ENCODE measurements around the gene MKX. TPM values are rescaled to one million over a fixed set of nuclear protein-coding genes. Genes with fewer than 3 reads are reported as not detected.

The MKX gene
- total and polyA plus RNA-seq, 7 donors: 0.28 to 34.9 (median 11.3) TPM; not detected in 1

- TF ChIP-seq POLR2A (IDR thresholded peaks at IDR 0.05) (no peak), EP300 (IDR thresholded peaks at IDR 0.05) (no peak), POLR2AphosphoS5 (IDR thresholded peaks at IDR 0.05) (no peak), CTCF (IDR thresholded peaks at IDR 0.05) (no peak)
- intact Hi-C loops (cut with DNase I): loop anchor here (5.0 kb wide), 1 partner anchor 190 kb away; no protein-coding TSS in a partner anchor
- WGBS, 2 donors: 9 to 20% methylated on average over 10 of the region's 10 CpGs
- H3K27ac ChIP-seq: peak overlapping the region in 2 of 4 donors; percentile 98
- H3K36me3 ChIP-seq: no peaks in the 10 kb centered on the region
- no peaks in the 10 kb centered on the region for H3K9me3 ChIP-seq
- peaks cover 0 to 45% (median 29%) of the 10 kb centered on the region in 4 donors for H3K4me1 ChIP-seq
- H3K4me3 ChIP-seq: peak overlapping the region in 2 of 4 donors; percentile 77 to 78
- peaks cover 0 to 58% (median 10%) of the 10 kb centered on the region in 3 donors for H3K27me3 ChIP-seq
- DNase-seq: no peak
Observed at GRCh38 chr10:27747096-27747451, 1.5 kb upstream of the MKX start.

GRCh38 chr10:27746397-27747095 is 927 bp upstream of the MKX start:
- Histone ChIP-seq H3K4me3 (peak overlapping the region; percentile 67 to 78 (median 75)), H3K27ac (peak overlapping the region; percentile 95 to 98 (median 97)), H3K4me1 (peaks cover 0 to 50% (median 34%) of the 10 kb centered on the region in 4 donors), H3K27me3 (peaks cover 0 to 58% (median 10%) of the 10 kb centered on the region in 3 donors), H3K9me3 (no peaks in the 10 kb centered on the region), H3K36me3 (no peaks in the 10 kb centered on the region)
- TF ChIP-seq POLR2AphosphoS5 (IDR thresholded peaks at IDR 0.05) (no peak), EP300 (IDR thresholded peaks at IDR 0.05) (no peak), CTCF (IDR thresholded peaks at IDR 0.05) (no peak), POLR2A (IDR thresholded peaks at IDR 0.05) (no peak)
- 9 to 16% methylated on average over 25 of the region's 25 CpGs for WGBS, 2 donors
- intact Hi-C loops (cut with DNase I): loop anchor here (5.0 kb wide), 1 partner anchor 189 kb away; no protein-coding TSS in a partner anchor
- DNase-seq: no peak

- peak; percentile 67 for DNase-seq
- Histone ChIP-seq H3K36me3 (no peaks in the 10 kb centered on the region), H3K4me1 (peaks cover 0 to 56% (median 38%) of the 10 kb centered on the region in 4 donors), H3K27me3 (peaks cover 0 to 52% (median 10%) of the 10 kb centered on the region in 3 donors), H3K9me3 (no peaks in the 10 kb centered on the region), H3K4me3 (peak overlapping the region; percentile 67 to 78 (median 75)), H3K27ac (peak overlapping the region; percentile 95 to 98 (median 97))
- no peak for TF ChIP-seq EP300 (IDR thresholded peaks at IDR 0.05)
- TF ChIP-seq CTCF (IDR thresholded peaks at IDR 0.05): no peak
- no peak for TF ChIP-seq POLR2A (IDR thresholded peaks at IDR 0.05)
- peak in 1 of 4 donors; percentile 1 for TF ChIP-seq POLR2AphosphoS5 (IDR thresholded peaks at IDR 0.05)
- intact Hi-C loops (cut with DNase I): loop anchor here (5.0 kb wide), 4 partner anchors 47 to 637 kb away; partner anchors contain the start of gene ODAD2
- 3 to 15% methylated on average over 78 of the region's 78 CpGs for WGBS, 2 donors
Observed at GRCh38 chr10:27744802-27745731, 552 bp downstream of the MKX start.

DNA sequence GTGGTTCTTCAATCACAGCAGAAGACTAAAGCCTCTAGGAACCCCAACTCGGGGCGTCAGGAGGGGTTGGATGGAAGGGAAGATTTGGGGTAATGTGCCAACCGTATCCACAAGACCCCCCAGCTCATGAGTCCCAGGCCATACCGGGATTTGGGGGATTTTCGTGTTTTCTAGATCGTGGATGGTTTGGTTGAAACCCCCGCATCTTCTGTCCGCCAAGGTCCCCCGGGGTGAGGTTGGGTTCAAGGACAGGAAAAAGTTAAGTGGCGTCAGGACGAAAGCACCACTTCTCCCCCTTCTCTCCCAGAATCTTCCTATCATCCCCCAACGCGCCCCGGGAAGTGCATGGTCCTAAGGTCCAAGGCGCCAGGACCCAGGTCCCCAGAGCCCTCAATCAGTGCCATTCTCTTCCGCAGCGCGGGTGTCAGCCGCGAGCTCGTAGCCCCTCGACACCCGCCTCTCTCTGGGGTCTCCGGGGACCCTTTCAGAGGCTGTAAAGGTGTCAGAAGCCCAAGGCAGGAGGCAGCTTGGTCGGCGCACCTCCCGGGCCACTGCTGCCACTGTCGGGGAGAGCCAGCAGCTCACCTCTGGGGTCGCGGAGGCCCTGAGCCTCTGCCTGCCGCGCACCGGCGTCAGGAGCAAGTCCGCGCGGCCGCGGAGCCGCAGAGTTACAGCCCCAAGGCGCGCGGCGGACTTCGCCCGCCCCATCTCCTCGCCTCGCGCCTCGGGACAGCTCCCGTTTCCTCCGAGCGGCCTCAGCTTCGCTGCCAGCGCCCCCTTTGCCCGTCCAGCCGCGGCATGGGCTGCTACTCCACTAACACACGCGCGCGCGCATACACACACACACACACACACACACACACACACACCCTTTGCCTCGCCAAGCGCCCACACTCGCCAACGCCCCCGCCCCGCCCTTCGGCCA is 1.5 kb downstream of the MKX start:
- TF ChIP-seq POLR2A (IDR thresholded peaks at IDR 0.05) (no peak), POLR2AphosphoS5 (IDR thresholded peaks at IDR 0.05) (peak in 2 of 4 donors; percentile 20 to 28)
- Histone ChIP-seq H3K4me3 (peak overlapping the region; percentile 67 to 78 (median 75)), H3K36me3 (no peaks in the 10 kb centered on the region), H3K9me3 (no peaks in the 10 kb centered on the region), H3K27ac (peak overlapping the region; percentile 95 to 98 (median 97)), H3K4me1 (peaks cover 0 to 56% (median 38%) of the 10 kb centered on the region in 4 donors), H3K27me3 (peaks cover 0 to 52% (median 10%) of the 10 kb centered on the region in 3 donors)
- DNase-seq: peak; percentile 72
- intact Hi-C loops (cut with DNase I): loop anchor here (2.0 to 5.0 kb wide), 6 partner anchors 48 to 638 kb away; partner anchors contain the start of genes MPP7 and ODAD2
- WGBS, 2 donors: 1 to 2% methylated on average over 70 of the region's 70 CpGs
